NCI-H1694 (cell line): ENCODE measurements around the gene AP3D1.
A peak's percentile ranks its signal among the peaks of the same experiment; 100 is the strongest.
"Not testable (repeated sequence)": the region's sequence is repeated elsewhere in the genome, so short reads cannot be mapped to it uniquely, and the experiment has no call there.

Source experiments
- DNase-seq: peaks from one replicate; lab custom pipeline; 2025; lab: John Stamatoyannopoulos, UW

The AP3D1 gene

DNA sequence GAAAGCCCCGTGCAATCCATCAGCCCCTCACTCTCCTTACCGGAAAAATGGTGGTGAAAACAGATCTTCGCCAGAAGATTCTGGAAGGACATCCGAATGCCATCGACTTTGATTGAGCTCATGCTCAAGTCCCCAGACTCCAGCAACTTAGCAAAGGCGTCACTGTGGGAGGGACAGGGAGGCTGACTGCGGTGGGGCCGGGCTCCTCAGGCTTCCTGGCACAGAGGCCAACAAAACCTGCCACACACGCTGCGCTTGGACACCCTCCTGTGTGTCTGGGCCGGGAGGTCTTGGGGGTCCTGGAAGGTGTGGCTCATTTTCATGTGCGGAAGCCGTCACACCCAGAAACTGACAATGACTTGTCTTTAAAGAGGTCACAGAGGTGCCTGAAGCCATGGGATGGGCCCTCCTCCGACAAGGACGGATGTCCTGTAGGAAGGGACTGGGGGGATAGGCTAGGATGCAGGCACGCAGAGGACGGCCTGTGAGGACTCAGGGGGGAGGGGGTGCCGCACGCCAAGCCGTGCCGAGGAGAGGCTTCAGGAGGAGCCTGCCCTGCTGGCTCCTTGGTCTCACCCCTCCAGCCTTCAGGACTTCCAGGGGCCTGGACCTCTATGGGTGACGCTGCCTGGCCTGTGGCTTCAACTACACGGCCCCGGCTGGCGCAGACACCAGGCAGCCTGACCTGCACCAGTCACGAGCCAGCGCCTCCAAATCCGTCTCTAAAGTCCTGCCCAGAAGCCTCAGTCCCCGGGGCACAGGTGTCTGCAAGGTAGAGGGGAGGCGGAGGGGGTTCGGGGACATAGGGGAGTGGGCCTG lies 42.1 kb downstream of the AP3D1 start:
- DNase-seq, result no peak

DNA sequence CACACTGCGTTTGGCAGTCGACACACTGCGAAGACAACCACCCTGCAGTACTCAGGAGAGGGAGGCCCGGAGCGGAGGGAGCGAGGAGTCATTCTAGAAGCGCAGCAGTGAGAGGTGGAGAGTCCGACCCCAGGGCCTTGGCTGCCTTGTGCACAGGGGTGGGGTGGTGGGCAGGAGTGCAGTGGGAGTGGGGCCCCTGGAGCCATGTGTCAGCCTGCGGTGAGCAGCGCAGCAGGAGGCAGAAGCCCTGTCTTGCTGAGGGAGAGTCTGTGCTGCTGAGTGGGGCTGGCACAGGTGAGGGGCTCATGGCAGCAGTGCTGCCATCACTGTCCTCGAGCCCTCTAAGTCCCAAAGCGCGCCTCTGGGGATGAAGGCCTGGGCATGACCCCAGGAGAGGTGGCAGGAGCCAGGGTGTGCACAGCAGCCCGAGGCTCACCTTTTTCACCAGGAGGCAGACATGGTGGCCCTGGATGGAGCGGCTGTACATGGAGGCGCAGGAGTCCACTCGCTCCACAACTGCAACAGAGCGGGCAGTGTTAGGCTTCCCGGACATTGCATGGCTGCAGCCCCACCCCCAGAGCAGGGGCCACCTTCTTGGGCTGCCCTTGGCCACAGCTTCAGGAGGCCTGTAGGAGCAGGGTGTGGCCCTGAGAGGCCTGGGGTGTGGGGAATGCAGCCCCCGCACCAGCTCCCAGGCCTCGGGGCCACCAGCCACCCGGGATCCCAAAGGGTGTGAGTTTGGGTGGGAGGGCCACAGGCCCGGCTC lies 42.9 kb downstream of the AP3D1 start:
- no peak for DNase-seq

DNA sequence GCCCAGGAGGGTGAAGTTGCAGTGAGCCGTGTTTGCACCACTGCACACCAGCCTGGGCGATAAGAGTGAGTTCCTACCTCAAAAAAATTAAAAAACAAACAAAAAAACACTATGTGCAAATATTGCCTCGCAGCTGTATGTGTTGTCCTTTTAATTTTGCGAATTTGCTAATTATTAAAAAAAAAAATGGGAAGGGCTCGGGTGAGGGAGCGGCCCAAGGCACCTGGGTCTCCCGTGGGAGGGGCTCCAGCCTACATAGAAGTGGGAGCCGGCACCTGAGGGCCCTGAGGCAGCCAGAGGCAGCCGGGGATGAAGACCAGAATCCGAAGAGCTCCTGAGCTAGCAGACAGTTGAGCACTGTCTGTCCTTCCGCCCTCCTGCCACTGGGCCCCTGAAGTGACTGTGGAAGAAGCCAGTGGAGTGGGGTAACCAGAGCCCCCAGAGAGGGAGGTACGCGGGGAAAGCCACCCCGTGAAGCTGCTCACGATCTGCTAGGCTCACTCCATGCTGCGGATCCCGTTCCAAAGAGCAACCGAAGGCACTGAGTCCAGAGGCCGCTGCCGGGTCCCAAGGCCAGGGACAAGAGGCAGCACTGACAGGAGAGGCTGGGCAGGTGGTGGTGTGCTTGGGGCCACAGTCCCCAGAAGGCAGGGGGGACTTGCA lies 48.2 kb downstream of the AP3D1 start:
- DNase-seq, result no peak

DNA sequence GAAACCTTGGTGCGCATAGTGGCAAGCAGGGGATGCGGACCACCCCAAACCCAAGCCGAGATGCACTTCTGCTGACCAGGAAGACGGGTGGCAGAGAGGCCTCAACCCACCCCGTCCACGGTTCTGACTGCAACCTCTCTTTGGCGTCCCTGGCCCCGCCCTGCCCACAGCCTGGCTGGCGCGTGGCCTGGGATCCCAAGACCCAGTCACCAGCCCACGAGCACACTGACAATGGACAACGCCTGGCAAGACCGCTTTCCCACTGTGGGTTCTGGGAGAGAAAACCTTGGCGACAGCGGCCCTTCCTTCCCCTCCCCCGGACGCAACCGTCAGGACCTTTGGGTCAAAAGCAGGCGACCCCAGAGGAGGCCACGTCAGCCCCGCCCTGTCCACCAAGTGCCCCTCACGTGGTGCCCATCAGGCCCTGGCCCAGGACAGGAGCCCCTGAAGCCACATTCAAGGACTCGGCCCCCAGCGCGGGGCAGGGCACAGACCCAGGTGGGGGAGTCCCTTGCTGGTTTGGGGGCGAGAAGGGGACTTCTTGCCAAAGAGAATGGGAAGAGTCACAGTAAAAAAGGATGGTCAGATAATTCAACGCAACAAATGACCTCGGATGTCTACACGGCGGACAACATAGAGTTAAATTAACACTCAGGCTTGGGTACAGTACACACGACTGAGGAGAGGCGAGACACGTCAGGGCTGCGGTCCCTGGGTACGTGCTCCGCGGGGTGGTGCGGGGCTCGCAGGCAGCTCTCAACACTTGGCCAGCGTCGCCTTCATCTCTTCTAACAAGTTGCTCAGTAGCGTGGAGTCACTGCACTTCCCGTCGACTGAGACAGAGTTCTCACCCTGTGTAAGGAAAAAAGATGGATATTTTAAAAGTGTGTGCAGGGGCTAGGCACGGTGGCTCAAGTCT lies 49.7 kb downstream of the AP3D1 start:
- DNase-seq, result no peak

DNA sequence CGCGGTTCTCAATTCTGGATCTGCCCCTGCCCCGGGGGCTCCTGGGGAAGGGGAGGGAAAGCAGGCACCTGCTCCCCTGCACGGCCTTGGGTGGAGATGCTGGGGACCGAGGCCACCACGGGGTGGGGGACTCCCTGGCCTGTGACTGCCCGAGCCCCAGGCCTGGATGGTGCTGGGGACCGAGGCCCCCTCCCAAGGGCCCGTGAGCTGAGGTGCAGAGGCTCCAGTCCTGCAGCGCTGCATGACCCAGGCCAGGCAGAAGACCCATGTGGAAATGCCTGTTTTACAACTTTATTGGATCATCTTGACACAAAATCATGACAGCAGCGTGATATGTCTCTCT lies 50.7 kb downstream of the AP3D1 start:
- DNase-seq, result no peak

DNA sequence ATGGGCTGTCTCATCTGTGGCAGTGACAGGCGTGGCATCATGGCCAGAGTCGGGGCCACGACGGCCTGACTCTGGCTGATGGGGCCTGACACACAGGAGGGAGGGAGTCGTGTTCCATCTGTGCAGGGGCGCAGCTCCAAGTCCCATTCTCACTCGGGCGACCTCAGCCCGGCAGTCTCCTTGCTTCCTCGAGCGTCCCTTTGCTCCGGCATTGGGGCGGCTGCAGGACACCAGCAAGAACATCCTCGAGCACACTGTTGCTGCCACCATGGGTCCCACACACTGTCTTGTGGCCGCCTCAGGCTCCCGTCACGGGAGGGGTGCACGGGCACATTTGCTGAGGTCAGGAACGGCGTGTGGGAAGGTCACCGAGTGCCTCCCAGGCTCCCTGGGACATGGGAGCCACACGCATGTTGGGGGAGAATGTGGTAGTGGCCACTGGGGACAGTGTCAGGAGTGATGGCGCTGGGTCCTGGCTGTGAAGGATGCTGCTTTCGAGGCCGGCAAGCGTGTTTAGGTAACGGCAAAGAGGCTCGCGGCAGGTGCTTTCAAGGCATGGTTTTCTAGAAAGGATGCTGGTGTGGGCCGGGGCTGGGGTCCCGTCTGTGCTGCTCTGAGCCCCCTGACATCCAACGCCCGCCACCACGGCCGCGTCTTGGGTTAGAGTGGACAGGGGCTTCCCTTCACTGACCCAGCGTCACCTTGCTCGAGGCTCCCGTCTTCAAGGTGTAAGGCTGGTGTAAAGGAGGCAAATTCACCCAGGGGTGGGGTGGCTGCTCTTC lies 51.2 kb downstream of the AP3D1 start:
- no peak for DNase-seq

DNA sequence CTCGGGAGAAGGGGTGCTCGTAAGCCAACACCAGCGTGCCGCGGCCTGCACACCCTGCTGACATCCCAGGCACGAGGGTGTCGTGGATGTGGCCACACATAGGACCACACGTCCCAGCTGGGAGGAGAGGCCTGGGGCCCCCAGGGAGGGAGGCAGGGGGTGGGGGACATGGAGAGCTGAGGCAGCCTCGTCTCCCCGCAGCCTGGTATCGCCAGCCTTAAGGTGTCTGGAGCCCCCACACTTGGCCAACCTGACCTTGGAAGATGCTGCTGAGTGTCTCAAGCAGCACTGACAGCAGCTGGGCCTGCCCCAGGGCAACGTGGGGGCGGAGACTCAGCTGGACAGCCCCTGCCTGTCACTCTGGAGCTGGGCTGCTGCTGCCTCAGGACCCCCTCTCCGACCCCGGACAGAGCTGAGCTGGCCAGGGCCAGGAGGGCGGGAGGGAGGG lies 52.3 kb downstream of the AP3D1 start:
- DNase-seq, result no peak

DNA sequence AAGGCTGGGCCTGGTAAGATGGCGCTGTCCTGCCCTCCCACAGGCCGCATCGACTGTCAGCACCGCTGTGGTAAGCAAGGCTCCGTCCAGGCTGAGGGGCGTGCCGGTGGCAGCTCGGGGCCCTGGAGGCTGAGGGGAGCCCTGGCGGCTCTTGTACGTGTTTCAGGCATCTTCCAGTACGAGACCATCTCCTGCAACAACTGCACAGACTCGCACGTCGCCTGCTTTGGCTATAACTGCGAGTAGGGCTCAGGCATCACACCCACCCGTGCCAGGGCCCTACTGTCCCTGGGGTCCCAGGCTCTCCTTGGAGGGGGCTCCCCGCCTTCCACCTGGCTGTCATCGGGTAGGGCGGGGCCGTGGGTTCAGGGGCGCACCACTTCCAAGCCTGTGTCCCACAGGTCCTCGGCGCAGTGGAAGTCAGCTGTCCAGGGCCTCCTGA lies 53.5 kb downstream of the AP3D1 start:
- DNase-seq, result no peak

DNA sequence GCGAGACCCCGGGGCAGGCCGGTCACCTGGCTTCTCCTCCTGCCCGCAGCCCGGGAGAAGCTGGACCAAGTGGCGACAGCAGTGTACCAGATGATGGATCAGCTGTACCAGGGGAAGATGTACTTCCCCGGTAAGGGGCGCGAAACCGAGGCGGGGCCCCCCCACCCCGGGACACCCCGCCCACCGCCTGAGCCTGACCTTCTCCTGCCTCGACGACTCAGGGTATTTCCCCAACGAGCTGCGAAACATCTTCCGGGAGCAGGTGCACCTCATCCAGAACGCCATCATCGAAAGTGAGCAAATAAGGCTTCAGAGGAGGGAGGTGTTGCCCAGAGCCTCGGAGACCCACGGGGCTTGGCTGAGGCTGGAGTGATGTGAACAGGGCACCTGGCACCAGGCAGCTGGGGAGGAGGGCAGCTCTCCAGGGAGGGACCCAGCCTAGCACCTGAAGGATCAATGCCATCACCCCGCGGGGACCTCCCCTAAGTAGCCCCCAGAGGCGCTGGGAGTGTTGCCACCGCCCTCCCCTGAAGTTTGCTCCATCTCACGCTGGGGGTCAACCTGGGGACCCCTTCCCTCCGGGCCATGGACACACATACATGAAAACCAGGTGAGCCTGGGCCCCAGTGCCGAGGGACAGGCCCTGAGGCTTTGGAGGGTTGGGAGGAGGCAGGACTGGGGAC lies 54.0 kb downstream of the AP3D1 start:
- DNase-seq, result no peak

DNA sequence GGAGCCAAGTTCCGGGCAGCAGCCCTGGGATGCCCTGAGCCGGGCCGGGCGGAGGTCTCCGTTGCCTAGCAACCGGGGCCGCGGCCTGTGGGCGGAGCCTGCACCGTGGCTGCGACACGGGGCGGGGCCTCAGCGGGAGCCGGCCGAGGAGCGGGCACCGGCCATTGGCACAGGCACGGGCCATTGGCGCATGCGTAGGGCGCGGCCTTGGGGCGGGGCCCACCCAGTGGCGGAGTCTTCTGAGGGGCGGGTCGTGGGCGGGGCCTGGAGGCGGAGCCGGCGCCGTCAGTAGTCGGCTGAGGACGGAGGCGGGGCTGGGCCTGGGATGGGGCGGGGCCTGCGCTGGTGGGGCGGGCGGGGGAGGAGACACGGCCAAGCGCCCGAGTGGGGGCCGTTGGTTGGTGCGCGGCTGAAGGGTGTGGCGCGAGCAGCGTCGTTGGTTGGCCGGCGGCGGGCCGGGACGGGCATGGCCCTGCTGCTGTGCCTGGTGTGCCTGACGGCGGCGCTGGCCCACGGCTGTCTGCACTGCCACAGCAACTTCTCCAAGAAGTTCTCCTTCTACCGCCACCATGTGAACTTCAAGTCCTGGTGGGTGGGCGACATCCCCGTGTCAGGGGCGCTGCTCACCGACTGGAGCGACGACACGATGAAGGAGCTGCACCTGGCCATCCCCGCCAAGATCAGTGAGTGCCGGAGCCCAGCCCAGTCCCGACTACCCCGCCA lies 54.7 kb downstream of the AP3D1 start, which contains the start of gene IZUMO4:
IZUMO4 (plus strand) TSS at position 436 of the 723 bp plus-strand sequence; CDS start at position 467, 31 bp downstream.
- DNase-seq, result peak; percentile 78

DNA sequence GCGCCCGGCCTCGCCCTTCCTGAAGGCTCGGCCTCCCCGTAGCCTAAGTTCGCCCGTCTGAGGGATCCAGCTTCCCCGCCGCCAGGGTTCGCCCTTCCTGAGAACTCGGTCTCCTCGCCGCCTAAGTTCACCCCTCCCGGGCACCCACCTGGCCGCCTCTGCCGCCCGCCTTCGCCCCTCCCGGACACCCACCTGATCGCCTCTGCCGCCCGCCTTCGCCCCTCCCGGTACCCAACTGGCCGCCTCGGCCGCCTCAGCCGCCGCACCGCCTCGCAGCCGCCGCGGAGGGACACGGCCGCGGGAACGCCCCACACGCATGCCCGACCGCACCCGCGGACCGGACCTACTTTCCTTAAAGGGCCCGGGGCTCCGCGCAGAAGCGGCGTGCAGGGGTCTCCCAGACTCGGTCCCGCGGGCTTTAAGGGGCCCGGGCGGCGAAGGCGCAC lies 55.3 kb downstream of the AP3D1 start, which contains the start of gene MOB3A:
MOB3A (minus strand) TSS at position 293 of the 446 bp plus-strand sequence. CDS start 17,766 bp downstream, outside the sequence.
- DNase-seq, result peak; percentile 69

DNA sequence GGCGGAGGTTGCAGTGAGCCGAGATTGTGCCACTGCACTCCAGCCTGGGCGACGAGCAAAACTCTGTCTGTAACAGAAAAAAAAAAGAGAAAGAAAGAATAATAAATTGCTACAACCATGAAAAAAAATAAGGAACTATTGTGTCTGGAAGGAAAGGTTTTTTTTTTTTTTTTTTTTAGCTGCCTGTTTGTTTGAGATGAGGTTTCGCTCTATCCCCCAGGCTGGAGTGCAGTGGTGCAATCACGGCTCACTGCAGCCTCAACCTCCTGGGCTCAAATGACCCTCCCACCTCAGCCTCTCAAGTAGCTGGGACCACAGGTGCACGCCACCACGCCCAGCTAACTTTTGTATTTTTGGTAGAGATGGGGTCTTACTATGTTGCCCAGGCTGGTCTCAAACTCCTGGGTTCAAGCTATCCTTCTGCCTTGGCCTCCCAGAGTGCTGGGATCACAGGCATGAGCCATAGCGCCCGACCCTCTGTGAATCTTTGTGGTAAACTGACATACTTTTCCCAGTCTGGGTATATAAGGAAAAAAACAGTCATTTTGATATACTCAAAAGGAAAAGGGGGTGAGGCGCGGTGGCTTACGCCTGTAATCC lies 59.3 kb downstream of the AP3D1 start:
- not testable (repeated sequence) for DNase-seq

DNA sequence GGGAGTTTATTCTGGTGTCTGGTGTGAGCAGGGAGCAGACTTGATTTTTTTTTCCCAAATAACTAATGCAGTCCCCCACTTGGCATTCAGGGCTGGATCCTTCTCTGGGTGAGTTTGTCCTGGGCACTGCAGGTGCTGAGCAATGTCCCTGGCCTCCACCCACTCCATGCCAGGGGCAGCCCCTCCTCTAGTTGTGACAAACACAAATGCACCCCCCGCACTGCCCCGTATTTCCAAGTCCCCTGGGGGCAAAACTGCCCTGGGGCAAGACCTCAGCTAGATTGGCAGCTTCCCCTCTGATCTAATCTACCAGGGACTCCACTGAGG lies 61.7 kb downstream of the AP3D1 start:
- DNase-seq, result no peak

DNA sequence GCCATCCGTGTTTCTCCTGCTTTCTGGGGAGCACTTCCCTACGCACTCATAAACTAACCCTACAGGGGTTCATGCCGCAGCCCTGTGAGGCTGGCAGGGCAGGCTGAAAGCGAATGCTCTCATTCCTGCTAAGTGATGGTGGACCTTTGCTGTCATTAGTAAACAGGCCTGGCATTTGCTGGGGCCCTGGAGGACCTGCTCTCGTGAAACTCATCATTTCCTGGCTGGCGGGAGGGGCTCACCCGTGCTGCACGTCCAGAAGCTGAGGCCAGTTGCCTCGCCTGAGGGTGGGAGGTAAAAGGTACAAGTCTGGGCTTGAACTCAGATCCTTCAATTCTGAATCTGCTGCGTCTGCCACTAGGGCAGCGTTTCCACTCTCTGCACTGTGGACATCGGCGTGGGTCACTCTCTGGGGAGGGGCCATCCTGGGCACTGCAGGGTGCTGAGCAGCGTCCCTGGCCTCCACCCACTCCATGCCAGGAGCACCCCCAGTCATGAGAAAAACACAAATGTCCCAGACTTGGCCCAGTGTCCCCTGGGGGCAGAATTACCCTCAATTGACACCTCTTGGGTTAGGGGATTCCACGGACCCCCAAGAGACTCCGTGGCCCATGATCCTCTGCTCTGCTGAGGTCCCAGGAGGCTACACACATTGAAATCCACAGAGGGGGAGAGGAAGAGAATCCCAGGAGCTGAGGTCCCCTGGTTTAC lies 62.2 kb downstream of the AP3D1 start:
- no peak for DNase-seq

DNA sequence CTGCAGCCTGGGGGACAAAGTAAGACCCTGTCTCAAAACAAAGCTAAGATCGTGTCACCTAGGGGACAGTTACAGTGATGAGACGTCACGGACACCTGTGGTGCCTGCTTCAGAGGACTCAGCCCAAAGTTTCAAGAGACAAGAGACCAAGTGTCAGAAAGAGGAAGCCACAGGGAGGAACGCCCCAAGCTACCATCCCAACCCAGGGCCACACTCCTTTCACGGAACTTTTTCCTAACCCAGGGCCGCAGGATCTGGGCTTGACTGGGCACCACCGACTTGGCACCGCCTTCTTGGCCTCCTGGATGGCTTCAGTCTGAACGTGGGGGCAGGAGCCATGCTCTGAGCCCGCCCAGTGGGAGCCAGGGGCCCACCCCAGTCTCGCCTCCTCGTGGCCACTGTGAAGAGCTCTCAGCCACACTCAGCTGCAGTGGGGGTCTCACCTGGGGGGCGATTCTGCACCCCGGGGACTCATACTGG lies 63.7 kb downstream of the AP3D1 start:
- DNase-seq, result no peak

DNA sequence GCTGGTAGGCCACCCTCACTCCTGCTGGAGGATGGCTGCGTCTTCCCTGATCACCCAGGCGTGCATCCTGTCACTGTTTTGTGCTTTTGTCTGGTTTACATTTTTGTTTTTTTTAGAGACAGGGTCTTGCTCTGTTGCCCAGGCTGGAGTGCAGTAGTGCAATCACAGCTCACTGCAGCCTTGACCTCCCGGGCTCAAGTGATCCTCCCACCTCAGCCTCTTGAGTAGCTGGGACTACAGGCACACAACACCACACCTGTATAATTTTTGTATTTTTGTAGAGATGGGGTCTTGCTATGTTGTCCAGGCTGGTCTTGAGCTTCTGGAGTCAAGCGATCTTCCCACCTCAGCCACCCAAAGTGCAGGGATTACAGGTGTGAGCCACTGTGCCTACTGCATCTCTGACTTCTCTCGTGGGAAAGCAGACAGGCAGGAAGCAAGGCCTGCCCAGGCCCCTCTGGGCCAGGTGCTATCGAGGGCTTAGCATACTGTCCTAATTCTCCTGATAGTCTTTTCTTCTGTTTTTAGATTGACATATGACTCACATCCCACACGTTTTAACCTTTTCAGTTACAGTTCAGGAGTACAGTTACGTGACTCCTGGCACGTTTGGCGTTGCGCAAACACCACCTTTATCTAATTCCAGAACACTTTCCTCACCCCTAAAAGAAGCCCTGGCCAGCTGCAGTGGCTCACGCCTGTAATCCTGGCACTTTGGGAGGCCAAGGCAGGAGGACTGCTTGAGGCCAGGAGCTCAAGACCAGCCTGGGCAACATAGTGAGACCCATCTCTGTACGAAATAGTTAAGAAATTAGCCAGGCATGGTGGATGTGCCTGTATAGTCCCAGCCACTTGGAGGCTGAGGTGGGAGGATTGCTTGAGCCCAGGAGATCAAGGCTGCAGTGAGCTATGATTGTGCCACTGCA lies 64.4 kb downstream of the AP3D1 start:
- DNase-seq, result not testable (repeated sequence)
